T follicular helper cell (primary cell): ENCODE results near the gene ARMH3.

Experiments used
- DNase-seq: peaks from one replicate; pipeline ENCODE4 v3.0.0-alpha.2; 2020; ENCODE audit warnings: low read depth

ARMH3 gene

DNA sequence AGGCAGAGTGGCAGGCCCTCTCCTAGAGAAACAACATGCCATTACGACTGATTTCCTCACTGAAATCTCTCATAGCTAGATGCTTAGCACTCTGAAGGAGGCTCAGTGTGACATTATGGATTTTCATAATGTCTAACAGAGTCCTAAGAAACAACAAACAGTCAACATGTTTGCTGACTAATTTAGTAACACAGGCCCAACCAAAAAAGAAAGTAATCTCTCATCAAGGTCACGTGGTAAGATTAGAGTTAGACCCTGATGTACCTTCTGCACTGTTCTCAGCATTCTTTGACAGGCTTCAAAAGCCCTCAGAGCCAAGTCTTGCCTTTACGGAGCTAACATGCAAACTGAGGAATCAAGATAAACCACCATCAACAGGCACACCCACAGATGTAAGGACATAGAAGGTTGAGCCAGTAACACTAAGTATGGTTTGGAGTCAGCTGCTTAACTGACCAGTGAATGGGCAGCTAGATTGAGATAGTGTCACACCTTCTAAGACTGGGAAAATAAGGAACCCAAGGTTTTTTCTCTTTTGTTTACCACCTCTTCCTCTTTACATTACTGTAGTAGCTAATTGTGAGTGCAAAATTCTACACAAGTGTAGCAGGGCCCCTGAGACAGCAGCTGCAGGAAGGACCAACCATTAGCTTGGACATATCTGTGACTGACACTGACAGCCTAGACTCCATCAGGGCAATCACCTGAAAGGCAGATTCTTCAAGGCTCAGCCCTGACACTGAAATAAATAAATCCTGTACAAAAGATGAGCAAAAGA, 197.1 kb downstream of the ARMH3 start:
- no peak for DNase-seq

DNA sequence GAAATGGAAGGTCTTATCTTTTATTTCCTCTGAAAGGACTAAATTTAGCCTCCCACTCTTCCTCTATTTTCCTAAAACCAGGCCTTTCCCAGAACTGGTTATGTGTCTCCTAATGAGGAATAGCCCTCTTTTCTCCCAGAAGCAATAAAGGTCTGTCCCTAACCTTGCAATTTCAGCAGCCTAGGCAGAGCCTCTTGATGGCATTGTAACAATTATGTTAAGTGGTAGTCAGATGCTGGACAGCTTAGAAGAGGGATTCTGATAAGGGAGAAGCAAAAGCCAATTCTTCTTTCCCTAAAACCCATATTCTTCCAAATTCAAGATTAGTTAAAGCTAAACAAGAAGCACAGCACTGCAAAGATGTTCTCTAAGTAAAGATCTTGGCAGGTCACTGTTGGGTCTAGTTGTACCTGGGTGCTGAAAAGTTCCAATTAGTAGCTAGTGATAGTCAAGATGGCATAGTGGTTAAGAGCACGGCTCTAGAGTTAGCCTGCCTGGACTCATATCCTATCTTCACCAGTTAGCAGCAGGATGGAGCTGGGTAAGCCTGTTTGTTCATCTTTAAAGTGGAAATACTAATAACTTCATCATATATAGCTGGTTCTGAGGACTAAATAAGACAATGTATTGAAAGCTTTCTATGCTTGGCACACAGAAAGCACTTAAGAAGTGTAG, 198.0 kb downstream of the ARMH3 start:
- no peak for DNase-seq

DNA sequence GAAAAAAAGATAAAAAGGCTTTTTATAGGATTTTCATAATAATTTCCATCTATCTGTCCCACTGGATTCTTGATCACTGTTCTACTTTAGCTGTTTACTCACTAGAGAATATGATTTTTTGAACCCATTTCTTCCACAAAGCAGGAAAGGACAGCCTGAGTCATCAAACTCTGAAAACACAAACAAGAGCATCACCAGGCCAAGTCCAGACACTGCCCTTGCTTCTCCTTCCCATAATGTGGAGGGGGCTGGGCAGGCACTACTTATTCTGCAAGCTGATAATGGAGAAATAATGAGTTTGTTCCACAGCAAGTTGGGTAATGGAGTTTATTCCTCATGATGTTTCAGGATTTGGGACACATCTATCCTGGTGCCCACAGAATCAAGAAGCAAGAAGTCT, 199.3 kb downstream of the ARMH3 start:
- DNase-seq = no peak

DNA sequence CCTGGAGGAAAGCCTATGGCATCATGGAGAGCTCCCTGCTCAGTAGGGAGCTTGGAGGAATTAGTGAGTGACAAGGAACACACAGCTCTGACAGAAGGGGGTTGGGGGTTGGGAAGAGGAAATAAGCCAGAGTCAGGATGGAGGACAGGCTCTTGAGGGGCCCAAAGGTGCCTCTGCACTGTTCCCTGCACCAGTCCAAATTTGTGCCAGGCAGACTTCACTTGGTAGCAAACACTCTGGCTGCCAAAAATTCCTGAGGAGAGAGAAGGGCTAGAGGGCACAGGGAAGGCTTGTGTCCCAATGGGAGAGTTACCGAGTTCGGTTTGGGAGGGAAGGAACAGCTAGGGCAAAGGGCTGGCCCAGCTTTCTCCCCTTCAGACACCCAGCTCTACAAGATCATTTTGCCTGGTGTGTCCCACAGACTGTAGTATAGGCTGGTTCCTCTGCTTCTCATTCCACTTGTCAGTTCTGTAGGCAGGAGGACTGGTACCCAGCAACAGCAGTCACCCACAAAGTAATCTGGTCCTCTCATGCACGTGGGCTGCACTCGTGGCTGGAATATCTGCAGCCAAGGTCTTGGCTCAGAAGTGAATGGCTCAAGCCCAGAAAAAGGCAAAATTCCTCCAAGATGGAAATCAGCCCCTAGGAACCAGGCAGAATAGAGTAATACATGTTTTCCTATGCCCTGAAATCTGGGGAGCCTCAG, 204.4 kb downstream of the ARMH3 start:
- DNase-seq = no peak

DNA sequence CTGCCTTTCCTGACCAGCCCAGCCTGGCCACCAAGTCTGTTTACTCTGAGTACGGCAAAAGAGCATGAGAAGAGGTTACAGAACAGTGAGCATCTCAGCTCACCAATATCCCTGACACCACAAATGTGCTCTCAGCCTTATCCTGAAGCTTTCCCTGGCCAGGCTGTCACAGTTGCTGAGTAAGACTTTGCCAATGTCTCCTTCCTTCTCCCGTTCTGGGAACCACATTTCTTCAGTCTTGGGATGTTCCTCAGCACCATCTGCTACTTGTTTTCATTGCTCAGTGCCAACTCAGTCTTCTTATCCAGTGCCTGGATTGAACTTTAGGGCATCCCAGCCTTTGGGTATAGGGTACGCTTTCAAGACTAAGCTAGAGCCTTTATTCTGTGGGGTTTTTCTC, 205.2 kb downstream of the ARMH3 start:
- no peak for DNase-seq

DNA sequence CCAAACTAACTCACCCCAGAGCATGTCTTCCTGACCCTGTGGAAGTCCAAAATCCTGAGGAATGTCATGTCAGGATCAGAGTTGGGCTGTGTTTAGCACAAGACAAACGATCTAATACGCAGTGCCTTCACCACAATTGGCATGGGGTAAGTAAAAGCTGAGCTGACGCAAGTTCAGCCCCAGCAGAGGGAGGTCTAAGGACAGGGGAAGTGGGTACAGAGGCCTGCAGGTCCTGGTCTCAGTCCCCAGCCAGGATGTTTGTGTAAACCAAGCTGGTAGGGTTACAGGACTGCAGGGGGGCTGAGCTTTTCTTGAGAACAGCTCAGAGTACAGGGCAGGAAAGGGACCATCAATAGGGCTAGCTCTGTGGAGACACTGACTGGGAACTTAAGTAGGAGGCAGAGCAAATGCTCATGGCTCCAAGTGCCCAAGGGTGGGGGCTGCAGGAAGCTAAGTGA, 207.1 kb downstream of the ARMH3 start:
- DNase-seq = no peak

DNA sequence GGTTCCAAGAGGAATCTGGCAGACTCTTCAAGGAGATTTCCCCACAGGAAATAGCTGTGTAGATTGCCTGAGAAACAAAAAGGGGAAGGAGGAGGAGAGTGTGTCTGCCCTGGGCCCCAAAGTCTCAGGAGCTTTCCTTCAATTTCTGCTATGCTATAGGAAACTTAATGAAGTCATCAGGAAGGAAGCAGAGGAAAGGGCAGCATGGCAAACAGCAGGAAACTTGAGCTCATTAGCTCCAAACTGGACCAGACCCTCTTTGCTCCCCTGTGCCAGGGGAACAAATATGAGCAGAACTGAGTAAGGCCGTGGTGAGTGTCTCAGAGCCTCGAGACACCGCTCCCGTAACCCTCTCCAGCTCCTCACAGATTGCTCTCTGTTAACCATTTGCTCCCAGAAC, 207.6 kb downstream of the ARMH3 start:
- no peak for DNase-seq

DNA sequence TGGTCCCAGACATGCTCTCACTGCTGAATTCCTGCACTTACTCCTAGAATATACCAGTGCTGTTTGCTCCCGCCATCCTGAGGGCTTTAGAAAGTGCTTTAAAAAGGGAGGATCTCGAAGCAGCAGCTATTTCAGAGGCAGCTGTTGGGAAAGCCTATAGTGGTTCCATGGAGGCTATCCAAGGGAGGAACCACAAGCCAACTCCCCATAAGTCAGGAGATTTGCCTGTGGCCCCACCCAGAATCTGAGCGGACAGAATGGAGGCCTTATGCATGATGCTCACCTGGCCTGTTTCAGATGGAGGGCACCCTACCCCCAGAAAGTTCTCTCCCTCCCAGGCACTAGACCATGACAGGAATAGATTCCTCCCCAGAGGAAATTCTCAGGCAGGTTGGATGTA, 210.1 kb downstream of the ARMH3 start:
- no peak for DNase-seq

DNA sequence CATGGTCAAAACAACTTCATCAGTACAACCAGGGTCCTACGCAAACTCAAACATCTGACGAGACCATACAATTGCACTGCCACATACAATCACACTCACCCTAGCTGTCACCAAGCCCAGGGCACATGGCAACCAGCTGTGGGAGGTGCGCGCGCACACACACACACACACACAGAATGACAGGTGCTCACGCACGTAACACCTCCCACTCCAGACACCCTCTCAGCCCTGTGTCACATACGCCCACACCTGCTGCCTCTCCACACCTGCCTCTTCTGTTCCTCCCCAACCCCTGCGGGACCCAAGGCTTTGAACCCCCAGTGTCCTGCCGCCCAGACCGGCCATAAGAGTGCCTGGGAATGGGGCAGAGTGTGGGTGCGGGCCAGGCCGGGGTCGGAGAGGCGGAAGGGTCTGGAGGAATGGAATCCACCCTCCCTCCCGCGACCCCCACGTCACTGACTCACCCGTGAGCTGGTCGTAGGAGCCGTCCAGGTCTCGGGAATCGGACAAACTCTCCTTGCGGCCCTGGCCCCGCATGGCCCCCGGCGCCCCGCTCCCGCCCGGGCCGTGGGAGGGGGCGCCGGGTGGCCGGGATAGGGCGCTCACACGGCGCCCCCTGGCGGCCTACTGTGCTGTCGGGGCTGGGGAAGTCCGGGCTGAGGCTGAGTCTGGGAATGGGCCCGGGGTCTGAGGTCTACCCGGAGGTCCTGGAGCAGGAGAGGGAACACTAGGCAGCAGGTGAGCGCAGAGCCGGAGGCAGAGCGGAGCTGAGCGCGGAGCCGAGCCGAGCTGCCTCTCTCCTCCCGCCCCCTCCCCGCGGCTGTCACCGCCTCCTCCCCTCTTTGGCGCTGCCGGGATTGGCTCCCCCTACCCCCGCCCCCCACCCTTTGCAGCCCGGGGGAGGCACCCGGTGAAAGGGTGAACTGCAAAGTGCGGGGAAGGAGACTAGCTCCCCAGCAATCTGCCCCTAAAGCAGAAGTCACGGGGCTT, 212.6 kb downstream of the ARMH3 start, which contains the start of gene KCNIP2:
KCNIP2 (minus strand) TSS at position 769 of the 990 bp plus-strand sequence; CDS start at position 537, 232 bp downstream.
- peak; percentile 64 for DNase-seq

DNA sequence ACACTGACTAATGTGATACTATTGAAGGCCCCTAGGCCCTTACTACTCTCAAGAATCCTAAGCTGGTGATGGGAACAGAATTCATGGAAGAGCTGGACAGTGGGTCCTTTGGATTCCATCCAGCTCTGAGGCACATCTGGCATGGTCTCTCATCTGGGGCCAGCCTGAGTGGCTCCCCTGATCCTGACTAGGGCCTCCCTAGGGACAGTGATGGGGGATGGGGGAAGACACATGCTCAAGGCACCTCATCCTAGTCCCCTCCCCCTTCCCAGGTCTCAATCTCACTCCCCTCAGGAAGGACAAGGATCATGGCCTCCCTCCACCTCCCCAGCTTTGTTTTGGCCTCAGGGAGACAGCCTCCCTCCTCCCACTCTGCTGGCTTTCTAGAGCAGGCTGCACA, 214.1 kb downstream of the ARMH3 start:
- DNase-seq = no peak

DNA sequence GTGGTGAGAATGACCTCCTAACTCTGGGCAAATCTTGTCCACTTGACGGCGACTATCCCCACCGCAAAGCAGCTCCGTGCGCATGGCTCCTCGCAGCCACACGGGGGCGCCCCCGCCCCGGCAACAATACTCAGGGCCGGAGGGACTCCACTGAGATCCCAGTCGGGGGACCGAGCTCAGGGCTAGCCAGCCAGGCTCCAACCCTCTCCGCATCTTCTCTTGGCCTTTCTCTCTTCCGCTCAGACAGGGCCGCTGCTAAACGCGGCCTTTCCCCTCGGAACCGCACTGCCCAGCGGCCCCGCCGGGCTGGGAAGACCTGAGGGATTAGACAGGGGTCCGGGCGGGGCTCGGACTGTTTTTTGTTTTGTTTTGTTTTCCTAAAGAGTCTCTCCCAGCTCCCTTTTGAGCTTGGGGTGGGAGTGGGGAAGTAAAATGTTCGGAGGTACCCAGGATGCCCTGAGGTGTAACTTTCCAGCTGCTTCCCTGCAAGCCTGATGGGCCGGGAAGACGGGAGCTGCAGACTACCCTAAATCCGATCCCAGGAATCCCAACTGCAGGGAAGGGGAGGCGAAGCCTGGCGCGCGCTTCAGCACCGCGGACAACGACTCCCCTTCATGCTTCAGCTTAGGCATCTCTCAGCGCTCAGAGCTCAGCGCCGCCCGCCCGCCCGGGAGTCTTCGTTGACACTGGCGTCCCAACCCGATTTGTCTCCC, 215.1 kb downstream of the ARMH3 start:
- peak; percentile 45 for DNase-seq

DNA sequence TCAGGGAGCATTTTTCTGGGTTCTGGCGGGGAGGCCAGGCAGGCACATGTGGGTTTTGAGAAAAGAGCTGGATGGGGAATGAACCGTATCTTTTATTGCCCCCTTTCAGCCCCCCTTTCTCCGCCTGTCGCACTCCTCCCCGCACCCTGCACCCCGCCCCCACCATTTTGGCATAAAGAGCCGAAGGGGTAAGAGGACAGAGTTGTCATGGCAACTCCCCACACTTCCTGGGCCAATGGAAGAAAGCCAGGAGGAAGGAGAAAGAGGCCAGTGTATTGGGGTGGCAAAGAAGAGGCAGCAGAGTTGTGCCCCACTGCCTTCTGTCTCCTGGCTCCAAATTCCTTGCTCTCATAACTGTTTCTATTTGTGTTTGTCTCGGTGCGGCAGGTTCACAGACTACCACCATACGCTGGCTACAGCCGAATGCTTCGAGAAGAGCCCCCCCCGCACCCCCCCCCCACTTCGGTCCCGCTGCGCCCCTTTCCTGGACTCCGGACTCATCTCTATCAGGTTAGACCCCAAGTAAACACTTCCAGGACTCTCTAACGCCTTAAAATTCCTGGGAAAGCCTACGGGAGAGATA, 215.8 kb downstream of the ARMH3 start:
- DNase-seq = no peak

DNA sequence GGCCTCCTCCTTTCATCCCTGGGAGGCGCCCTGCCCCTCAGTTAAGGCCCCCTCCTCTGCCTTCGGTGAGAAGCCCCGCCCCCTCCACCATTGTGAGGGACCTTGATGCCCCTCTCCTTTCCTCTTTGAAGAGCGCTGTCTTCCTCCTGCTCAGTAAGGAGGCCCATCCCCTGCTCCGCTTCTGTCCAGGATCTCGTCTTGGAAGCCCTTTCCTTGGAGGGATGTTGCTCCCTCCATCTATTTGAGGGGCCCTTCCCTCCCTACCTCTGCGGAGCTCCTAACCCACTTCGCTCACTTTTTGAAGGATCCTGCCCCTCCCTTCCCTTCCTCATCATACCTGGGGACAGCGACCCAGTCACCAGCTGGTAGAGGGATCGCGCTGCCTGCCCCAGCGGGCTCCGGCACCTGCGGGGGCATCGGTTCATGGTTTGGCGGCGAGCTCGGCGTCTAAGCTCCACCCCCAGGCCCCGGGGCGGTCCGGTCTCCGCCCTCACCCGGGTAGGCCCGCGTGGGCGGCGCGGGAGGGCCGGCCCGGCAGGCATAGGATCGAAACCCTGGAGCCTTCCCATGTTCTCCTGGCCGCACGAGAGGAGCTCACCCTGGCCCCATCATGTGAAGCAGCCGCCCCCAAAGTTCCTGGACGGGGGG, 216.4 kb downstream of the ARMH3 start:
- DNase-seq = peak; percentile 47

DNA sequence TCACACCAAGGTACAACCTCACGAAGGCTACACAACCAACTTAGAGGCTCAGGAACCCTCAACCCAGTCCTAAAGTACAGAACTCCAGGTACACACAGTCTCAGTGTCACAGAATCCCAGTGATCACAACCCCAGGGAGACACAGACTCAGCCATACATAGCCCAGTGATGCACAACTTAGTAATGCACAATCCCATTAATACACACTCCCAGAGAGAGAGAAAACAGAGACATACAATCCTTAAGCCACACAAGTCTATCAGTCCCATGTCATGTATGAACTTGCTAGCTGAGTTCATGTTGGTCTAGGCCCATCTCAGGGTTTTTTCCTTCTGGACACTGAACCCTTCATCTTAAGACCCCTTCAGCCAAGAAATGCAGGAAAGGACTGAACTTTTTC, 217.0 kb downstream of the ARMH3 start:
- no peak for DNase-seq

DNA sequence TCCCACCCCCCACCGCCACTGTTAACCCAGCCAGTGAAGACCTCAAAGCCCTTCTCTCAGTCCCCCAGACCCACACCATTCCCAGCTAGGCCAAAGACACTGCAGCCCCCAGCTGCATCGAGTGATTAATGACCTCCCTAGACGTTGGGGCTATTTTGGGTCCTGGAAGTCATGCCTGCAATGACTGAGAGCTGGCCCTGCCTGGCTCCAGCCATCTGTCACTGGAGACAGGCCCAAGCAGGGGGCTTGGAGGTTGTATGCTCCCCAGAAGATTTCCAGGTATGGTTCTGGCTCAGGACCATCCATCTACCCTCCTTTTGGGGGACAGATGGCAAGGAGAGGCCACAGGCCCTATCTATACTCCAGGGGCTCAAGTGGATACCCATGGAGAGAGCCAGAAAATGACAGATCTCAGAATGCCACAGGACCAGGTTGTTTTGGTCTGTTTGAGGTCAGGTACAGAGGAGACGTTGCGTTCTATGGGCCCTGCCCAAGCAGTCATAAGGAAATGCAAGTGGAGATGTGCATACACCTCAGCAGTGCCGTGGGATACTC, 217.5 kb downstream of the ARMH3 start:
- no peak for DNase-seq

DNA sequence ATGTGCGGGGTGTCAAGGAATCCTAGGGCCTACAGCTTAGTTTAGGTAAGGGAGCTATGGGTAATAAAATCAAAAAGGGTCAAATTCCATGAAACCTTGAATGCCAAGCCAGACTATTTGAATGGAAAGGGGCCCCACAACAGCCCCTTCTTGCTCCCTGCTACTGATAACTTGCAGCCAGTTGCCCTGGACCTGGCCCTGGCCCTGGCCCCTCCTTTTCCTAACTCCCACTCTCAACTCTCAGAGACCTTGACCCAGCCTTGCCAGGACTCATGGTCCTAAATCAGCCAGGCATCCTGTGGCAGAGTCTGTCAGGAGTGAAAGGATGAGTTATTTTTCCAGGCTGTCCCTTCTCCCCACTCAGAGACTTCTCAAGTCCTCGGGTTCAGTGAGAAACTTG, 218.2 kb downstream of the ARMH3 start:
- no peak for DNase-seq

DNA sequence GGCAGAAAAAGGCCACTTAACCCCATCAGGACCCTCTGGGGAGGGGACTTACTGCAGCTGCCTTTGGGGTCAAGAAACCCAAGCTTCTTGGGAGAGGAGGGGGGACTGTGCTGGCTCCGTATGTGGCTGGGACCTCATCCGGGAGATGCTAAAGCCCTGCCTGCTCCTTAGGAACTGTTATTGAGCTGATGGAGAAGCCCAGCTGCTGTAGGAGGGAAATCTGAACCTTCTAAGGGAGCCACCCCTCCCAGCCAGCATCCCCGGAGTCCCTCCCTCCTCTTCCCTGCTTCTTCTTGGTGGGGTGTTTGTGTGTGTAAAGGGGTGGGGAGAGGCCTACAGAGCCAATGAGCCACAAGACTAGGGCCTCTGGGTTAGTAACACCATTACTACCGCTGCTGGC, 220.6 kb downstream of the ARMH3 start:
- no peak for DNase-seq

DNA sequence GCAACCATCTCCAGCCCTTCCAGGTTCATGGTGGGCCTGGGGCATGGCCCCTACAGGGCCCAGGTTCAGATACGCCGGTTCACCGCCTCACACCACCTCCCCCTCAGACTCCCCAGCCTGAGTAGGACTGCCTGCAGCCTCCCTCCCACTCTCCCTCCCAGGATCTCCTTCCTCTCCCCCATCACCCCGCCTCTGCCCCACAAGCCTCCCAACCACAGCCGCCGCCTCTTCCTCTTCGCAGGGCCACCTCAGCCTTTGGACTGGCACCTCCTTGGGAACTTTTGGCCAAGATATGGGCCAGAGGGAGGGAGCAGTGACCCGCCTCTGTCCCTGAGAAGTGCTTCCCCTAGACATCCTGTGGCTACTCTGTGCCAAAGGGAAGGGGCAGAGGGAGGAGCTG, 221.6 kb downstream of the ARMH3 start:
- no peak for DNase-seq

DNA sequence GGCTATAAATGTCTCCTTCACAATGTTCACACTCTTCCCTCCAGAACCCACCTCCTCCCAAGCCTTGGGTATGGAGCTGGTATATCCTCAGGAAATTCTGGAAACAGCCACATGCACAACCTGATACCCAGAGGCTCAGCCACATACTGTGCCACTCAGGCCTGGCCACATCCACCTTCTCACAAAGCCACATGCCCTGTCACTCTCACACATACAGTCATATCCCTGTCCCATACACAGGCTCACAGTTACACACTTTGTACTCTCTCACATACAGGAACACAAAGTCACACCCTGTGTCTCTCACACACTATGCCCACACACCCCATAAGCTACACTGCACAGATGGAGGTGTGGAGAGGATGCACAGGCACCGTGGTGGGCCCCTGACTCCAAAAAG, 222.5 kb downstream of the ARMH3 start:
- no peak for DNase-seq

DNA sequence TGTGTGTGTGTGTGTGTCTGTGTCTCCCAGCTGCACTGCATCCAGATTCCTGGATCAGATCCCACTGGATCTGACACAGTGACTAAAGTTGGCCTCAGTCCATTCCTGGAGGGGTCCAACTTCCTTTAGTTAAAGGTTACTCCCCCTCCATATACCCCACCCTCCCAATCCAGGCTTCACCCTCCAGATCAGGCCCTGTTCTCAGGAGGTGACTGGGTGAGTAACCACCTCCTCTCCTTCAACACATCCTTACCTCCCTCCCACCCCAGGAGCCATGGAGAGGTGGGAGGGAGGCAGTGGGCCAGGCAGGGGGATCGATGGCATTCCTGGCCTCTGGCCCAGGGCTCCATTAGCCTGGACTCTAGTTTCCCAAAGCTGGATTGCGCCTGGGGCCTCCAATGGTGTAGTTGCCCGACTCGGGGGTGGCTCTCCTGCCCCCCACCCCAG, 223.6 kb downstream of the ARMH3 start:
- no peak for DNase-seq
